Measurements from ENCODE around the gene PLXNB2.

DNA sequence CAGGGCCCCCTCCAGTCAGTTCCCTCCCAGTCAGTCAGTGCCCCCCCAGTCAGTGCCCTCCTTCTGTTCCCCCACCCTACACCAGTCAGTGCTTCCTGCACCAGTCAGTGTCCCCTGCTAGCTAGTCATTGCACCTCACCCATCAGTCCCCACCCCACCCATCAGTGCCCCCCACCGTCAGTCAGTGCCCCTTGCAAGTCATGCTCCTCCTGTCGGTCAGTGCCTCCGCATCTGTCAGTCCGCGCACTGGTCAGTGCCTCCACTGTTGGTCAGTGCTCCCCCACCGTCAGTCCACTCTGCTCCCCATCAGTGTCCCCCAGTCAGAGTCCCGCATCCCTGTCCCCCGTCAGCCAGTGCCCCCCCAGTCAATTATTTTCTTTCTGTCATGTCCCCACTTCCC is 39.0 kb upstream of the PLXNB2 start:
- TF ChIP-seq ELF4 (IDR thresholded peaks at IDR 0.05), result no peak
- TF ChIP-seq FOXM1 (IDR thresholded peaks at IDR 0.05; ENCODE audit: borderline replicate concordance), result no peak
- TF ChIP-seq L3MBTL2 (conservative IDR thresholded peaks at IDR 0.05), result no peak
